ENCODE results near the gene NPB. TPM values are rescaled to one million over a fixed set of nuclear protein-coding genes. Genes with fewer than 3 reads are reported as not detected.

Gene NPB
- polyA plus RNA-seq, 3 donors, result 0.08 to 0.16 TPM; not detected in 1

DNA sequence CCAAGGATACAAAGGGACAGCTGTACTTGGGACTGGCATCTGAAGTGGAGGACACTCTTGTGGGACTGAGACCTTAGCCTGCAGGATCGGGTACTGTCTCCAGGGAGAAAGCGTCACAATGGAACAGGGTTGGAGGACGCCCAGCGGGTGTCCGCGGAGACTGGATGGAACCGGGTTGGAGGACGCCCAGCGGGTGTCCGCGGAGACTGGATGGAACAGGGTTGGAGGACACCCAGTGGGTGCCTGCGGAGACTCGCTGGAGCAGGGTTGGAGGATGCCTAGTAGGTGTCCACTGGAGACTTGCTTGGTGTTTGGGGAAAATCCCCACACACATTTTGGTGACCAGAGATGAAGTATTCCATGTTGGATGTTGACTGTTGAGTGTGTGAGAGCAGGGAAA is 45.2 kb downstream of the NPB start, which contains the start of gene MYADML2:
Gene MYADML2 (minus strand): TSS at position 45 of the 400 bp plus-strand sequence. CDS start 5,492 bp downstream, outside the sequence.
- Histone ChIP-seq H3K27ac (ENCODE audit: low read depth in 1 of 2, low read length in 2 of 2) (no peak within 1 kb of the TSS), H3K4me2 (replicated peaks; ENCODE audit: extremely low read depth, low read length, poor library complexity, severe bottlenecking) (no peak within 1 kb of the TSS), H3K4me3 (replicated peaks in 1 of 3; ENCODE audit: low read depth in 2 of 3, low read length in 3 of 3) (no peak within 1 kb of the TSS), H3K27me3 (ENCODE audit: control insufficient read depth in 2 of 2, insufficient read depth in 2 of 2, low read length in 2 of 2) (no peaks in the 10 kb centered on the region), H2AFZ (ENCODE audit: insufficient read depth, low read depth, low read length, poor library complexity, severe bottlenecking) (no peak within 1 kb of the TSS), H3K4me1 (ENCODE audit: control insufficient read depth in 1 of 2, insufficient read depth in 2 of 2, low read length in 2 of 2) (no peaks in the 10 kb centered on the region), H3K9me3 (replicated peaks in 1 of 2; ENCODE audit: control insufficient read depth in 1 of 2, insufficient read depth in 1 of 2, low read length in 2 of 2) (no peaks in the 10 kb centered on the region), H3K36me3 (replicated peaks in 1 of 2; ENCODE audit: control insufficient read depth in 1 of 2, insufficient read depth in 2 of 2, low read length in 2 of 2) (no peaks in the 10 kb centered on the region), H3K9ac (ENCODE audit: insufficient read depth, low read length, poor library complexity, severe bottlenecking) (no peak within 1 kb of the TSS), H3K79me2 (ENCODE audit: insufficient read depth, low read length) (no peaks in the 10 kb centered on the region), H4K20me1 (ENCODE audit: insufficient read depth, low read length) (no peaks in the 10 kb centered on the region)
- Mint-ChIP-seq H3K36me3 (no peaks in the 10 kb centered on the region), H3K27me3 (ENCODE audit: low read depth in 3 of 3) (peaks cover 10 to 23% (median 19%) of the 10 kb centered on the region in 3 donors), H3K4me1 (no peaks in the 10 kb centered on the region), H3K9me3 (no peaks in the 10 kb centered on the region), H3K27ac (peak within 1 kb of the TSS in 1 of 7 donors; percentile 15), H3K4me3 (no peak within 1 kb of the TSS)
- WGBS (ENCODE audit: insufficient coverage), result 100% methylated on average over 11 of the region's 13 CpGs
- no peak for DNase-seq
- TF ChIP-seq, protein P1, sequence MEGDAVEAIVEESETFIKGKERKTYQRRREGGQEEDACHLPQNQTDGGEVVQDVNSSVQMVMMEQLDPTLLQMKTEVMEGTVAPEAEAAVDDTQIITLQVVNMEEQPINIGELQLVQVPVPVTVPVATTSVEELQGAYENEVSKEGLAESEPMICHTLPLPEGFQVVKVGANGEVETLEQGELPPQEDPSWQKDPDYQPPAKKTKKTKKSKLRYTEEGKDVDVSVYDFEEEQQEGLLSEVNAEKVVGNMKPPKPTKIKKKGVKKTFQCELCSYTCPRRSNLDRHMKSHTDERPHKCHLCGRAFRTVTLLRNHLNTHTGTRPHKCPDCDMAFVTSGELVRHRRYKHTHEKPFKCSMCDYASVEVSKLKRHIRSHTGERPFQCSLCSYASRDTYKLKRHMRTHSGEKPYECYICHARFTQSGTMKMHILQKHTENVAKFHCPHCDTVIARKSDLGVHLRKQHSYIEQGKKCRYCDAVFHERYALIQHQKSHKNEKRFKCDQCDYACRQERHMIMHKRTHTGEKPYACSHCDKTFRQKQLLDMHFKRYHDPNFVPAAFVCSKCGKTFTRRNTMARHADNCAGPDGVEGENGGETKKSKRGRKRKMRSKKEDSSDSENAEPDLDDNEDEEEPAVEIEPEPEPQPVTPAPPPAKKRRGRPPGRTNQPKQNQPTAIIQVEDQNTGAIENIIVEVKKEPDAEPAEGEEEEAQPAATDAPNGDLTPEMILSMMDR (IDR thresholded peaks at IDR 0.05), result no peak
- intact Hi-C loops (cut with micrococcal nuclease), result no loop called here

- no peak overlapping the region for H3K4me3 ChIP-seq (replicated peaks in 1 of 3; ENCODE audit: low read depth in 2 of 3, low read length in 3 of 3)
- H3K79me2 ChIP-seq (ENCODE audit: insufficient read depth, low read length), result no peaks in the 10 kb centered on the region
- no peaks in the 10 kb centered on the region for H3K36me3 Mint-ChIP-seq
- peaks cover 0 to 4% of the 10 kb centered on the region in 2 donors for H3K4me1 ChIP-seq (ENCODE audit: control insufficient read depth in 1 of 2, insufficient read depth in 2 of 2, low read length in 2 of 2)
- H3K9me3 ChIP-seq (replicated peaks in 1 of 2; ENCODE audit: control insufficient read depth in 1 of 2, insufficient read depth in 1 of 2, low read length in 2 of 2), result no peaks in the 10 kb centered on the region
- H3K4me2 ChIP-seq (replicated peaks; ENCODE audit: extremely low read depth, low read length, poor library complexity, severe bottlenecking), result no peak overlapping the region
- intact Hi-C loops (cut with micrococcal nuclease), result no loop called here
- no peak overlapping the region for H2AFZ ChIP-seq (ENCODE audit: insufficient read depth, low read depth, low read length, poor library complexity, severe bottlenecking)
- H3K27me3 ChIP-seq (ENCODE audit: control insufficient read depth in 2 of 2, insufficient read depth in 2 of 2, low read length in 2 of 2), result no peaks in the 10 kb centered on the region
- peaks cover 10 to 18% (median 18%) of the 10 kb centered on the region in 3 donors for H3K27me3 Mint-ChIP-seq (ENCODE audit: low read depth in 3 of 3)
- H3K27ac ChIP-seq (ENCODE audit: low read depth in 1 of 2, low read length in 2 of 2), result no peak overlapping the region
- 87% methylated on average over 15 of the region's 17 CpGs for WGBS (ENCODE audit: insufficient coverage)
- no peaks in the 10 kb centered on the region for H3K36me3 ChIP-seq (replicated peaks in 1 of 2; ENCODE audit: control insufficient read depth in 1 of 2, insufficient read depth in 2 of 2, low read length in 2 of 2)
- no peak overlapping the region for H3K9ac ChIP-seq (ENCODE audit: insufficient read depth, low read length, poor library complexity, severe bottlenecking)
- no peaks in the 10 kb centered on the region for H3K4me1 Mint-ChIP-seq
- H3K9me3 Mint-ChIP-seq, result peaks cover 0 to 5% (median 0%) of the 10 kb centered on the region in 7 donors
- TF ChIP-seq, protein P1 (IDR thresholded peaks at IDR 0.05), result no peak
- H3K27ac Mint-ChIP-seq, result no peak overlapping the region
- H3K4me3 Mint-ChIP-seq, result no peak overlapping the region
- DNase-seq, result no peak
- H4K20me1 ChIP-seq (ENCODE audit: insufficient read depth, low read length), result no peaks in the 10 kb centered on the region
These were observed 46.8 kb downstream of the NPB start for GRCh38 chr17:81948635-81949378.

Data from CD14-positive monocyte (primary cell).